Right ventricle myocardium inferior (tissue), 1 donor: ENCODE data around the gene TRAK1. TPM values are rescaled to one million over a fixed set of nuclear protein-coding genes. Genes with fewer than 3 reads are reported as not detected.
"Not testable (repeated sequence)": the region's sequence is repeated elsewhere in the genome, so short reads cannot be mapped to it uniquely, and the experiment has no call there.

Experiments
- ATAC-seq: fragments of 200-7000 bp; cut with Tn5 transposase; one replicate; pipeline ENCODE4 v1.9.1; 2020; ENCODE audit warnings: mild to moderate bottlenecking, moderate library complexity
- DNase-seq: peaks from one replicate; pipeline ENCODE4 v3.0.0; 2021; ENCODE audit errors: missing footprints
- intact Hi-C: fragments of 100-400 bp; cut with DNase I; formaldehyde crosslinking; loops from one replicate; pipeline ENCODE4 v1.11.0; 2022
- total RNA-seq: library from RNA; stranded (reverse); fragmentation: NEBNext Ultra II Directional; extraction: Animal tissue kit (Norgen Biotek cat#: 25700); gene quantifications from one replicate; pipeline ENCODE4 v1.2.1, GENCODE V29; 2021
- donor health status: DM: no; HTN: yes; CAD: no; lungs with severe emphysema.

TRAK1 gene
- total RNA-seq, 1 donor from 2014 or later, result 267 TPM

DNA sequence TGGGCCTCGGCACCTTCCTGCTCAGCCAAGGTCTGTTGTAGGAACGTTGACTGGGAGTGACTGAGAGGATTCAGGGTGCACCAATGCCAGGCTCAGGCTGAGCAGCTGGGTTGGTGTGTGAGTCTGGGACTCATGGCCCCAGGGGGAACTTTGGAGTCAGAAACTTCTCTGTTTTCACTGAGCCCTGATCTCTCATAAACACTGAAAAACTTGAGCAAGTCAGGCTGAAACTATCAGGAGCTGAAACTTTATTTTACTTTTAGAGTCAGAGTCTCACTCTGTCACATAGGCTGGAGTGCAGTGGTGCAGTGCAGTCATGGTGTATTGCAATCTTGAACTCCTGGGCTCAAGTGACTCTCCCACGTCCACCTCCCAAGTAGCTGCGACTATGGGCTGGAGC is 3.0 kb downstream of the TRAK1 start:
- no peak for ATAC-seq
- no peak for DNase-seq
- intact Hi-C loops, result no loop called here

- ATAC-seq (no peak), DNase-seq (no peak)
- intact Hi-C loops, result loop anchor here (5.0 kb wide), 2 partner anchors 33 to 133 kb away; partner anchors contain the start of gene ULK4
These were observed 3.7 kb downstream of the TRAK1 start for GRCh38 chr3:42094691-42095391.

GRCh38 chr3:42095540-42095939 is 4.4 kb downstream of the TRAK1 start:
- DNase-seq (no peak), ATAC-seq (no peak)

GRCh38 chr3:42096796-42097565 is 5.8 kb downstream of the TRAK1 start:
- DNase-seq (no peak), ATAC-seq (no peak)
- intact Hi-C loops, result loop anchor here (5.0 kb wide), 2 partner anchors 35 to 135 kb away; partner anchors contain the start of gene ULK4

More at GRCh38 chr3:42095540-42095939, 4.4 kb downstream of the TRAK1 start:
- intact Hi-C loops, result loop anchor here (5.0 kb wide), 2 partner anchors 33 to 133 kb away; partner anchors contain the start of gene ULK4

- DNase-seq, result no peak
- intact Hi-C loops, result loop anchor here (5.0 kb wide), 2 partner anchors 35 to 135 kb away; partner anchors contain the start of gene ULK4
- no peak for ATAC-seq
These were observed 6.4 kb downstream of the TRAK1 start for GRCh38 chr3:42097566-42097946.

GRCh38 chr3:42098171-42098570 is 7.0 kb downstream of the TRAK1 start:
- ATAC-seq (no peak), DNase-seq (no peak)
- intact Hi-C loops, result loop anchor here (5.0 kb wide), 2 partner anchors 36 to 136 kb away; partner anchors contain the start of gene ULK4

- intact Hi-C loops, result loop anchor here (1.0 to 5.0 kb wide), 3 partner anchors 37 to 205 kb away; partner anchors contain the start of gene ULK4
- DNase-seq, result peak; percentile 73
- no peak for ATAC-seq
These were observed 8.0 kb downstream of the TRAK1 start for GRCh38 chr3:42099020-42099765.

GRCh38 chr3:42101048-42101447 is 9.9 kb downstream of the TRAK1 start:
- peak; percentile 84 for DNase-seq
- intact Hi-C loops, result no loop called here
- ATAC-seq, result peak; percentile 79

- intact Hi-C loops, result no loop called here
- DNase-seq, result no peak
- ATAC-seq, result peak; percentile 34
These were observed 10.3 kb downstream of the TRAK1 start for GRCh38 chr3:42101481-42101880.

- intact Hi-C loops, result no loop called here
- ATAC-seq, result no peak
- DNase-seq, result no peak
These were observed 11.4 kb downstream of the TRAK1 start for GRCh38 chr3:42102571-42102970.

DNA sequence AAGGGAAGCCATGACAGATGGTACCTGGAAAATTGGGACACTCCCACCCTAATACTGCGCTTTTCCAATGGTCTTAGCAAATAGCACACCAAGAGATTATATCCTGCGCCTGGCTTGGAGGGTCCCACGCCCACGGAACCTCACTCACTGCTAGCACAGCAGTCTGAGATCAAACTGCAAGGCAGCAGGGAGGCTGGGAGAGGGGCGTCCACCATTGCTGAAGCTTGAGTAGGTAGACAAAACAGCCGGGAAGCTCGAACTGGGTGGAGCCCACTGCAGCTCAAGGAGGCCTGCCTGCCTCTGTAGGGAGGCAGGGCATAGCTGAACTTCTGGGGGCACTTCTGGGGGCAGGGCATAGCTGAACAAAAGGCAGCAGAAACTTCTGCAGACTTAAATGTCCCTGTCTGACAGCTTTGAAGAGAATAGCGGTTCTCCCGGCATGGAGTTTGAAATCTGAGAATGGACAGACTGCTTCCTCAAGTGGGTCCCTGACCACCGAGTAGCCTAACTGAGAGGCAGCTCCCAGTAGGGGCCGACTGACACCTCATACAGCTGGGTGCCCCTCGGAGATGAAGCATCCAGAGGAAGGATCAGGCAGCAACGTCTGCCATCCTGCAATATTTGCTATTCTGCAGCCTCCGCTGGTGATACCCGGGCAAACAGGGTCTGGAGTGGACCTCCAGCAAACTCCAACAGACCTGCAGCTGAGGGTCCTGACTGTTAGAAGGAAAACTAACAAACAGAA is 12.9 kb downstream of the TRAK1 start:
- intact Hi-C loops, ATAC-seq, DNase-seq: not testable (repeated sequence)

DNA sequence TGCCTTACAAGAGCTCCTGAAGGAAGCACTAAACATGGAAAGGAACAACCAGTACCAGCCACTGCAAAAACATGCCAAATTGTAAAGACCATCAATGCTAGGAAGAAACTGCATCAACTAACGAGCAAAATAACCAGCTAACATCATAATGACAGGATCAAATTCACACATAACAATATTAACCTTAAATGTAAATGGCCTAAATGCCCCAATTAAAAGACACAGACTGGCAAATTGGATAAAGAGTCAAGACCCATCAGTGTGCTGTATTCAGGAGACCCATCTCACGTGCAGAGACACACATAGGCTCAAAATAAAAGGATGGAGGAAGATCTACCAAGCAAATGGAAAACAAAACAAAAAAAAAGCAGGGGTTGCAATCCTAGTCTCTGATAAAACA is 14.8 kb downstream of the TRAK1 start:
- DNase-seq, ATAC-seq, intact Hi-C loops: not testable (repeated sequence)

DNA sequence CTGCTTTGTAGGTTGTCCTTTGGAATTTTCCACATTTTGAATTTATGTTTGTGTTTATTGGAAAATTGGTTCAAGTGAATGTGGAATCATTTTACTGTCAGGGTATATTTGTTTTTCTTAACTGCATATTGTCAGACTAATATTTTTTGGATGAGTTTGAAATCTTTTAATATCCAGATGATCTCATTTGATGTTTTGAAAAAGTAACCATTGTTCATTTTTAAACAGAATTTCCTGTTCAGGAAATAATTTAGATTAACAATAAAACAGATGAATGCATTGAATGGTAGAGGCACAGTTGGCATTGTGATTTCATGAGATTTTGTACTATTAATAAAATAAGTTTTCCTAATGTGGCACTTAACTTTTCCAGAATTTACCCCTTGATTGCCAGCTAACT is 15.5 kb downstream of the TRAK1 start:
- DNase-seq (no peak), ATAC-seq (no peak)
- intact Hi-C loops, result no loop called here

DNA sequence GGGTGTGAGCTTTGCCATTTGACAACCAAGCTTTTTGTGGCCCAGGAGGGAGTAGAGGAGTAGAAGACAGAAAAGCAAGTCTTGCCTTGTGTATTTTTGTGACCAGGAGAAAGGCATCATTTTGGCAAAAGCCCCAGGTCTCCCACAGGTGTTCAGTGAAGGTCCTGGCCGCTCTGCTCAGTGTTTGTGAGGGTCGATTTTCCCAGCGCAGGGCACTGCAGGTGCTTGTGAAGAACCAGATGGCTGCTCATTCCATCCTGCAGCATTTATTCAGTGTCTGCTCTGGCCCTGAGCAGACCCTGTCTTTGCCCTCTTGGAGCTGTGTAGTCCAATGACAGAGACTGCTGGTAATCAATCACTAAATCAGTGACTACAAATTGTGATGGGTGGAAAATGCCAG is 19.5 kb downstream of the TRAK1 start:
- intact Hi-C loops, result no loop called here
- ATAC-seq, result no peak
- DNase-seq, result no peak

GRCh38 chr3:42114130-42114725 is 23.1 kb downstream of the TRAK1 start:
- ATAC-seq, result no peak
- no peak for DNase-seq
- intact Hi-C loops, result no loop called here

- ATAC-seq (peak; percentile 20), DNase-seq (peak; percentile 67)
- intact Hi-C loops, result no loop called here
These were observed 24.1 kb downstream of the TRAK1 start for GRCh38 chr3:42115215-42115614.

DNA sequence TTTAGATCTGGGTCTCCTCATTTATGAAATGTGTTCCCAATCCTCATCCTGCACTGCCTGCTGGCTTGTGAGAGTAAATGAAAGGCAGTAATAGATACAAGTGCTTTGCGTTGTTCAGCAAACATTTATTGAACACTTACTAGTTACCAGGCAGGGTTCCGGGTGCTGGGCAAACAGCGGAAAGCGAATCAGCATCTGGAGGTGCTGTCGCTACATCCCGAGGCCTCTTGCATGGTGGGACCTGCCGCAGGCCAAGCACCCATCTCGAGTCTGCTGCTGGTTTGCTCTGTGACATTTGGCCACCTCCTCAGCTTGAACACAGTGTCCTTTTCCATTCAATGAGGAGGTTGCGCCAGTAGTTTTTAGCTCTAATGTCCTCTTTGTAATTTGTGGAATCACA is 24.8 kb downstream of the TRAK1 start:
- intact Hi-C loops, result loop anchor here (2.0 kb wide), 1 partner anchor 75 kb away; no protein-coding TSS in a partner anchor
- ATAC-seq, result no peak
- no peak for DNase-seq

GRCh38 chr3:42116466-42116865 is 25.3 kb downstream of the TRAK1 start:
- no peak for ATAC-seq
- intact Hi-C loops, result loop anchor here (2.0 kb wide), 1 partner anchor 74 kb away; no protein-coding TSS in a partner anchor
- no peak for DNase-seq
